NOMO-1 treated with dmso at 0.1 percent for 144 hours (cell line): ENCODE results near the gene NHERF1.

Experiments
- DNase-seq: peaks from one replicate; lab custom pipeline; 2025; ENCODE audit not compliant: unreplicated experiment; lab: John Stamatoyannopoulos, UW

NHERF1 gene

DNA sequence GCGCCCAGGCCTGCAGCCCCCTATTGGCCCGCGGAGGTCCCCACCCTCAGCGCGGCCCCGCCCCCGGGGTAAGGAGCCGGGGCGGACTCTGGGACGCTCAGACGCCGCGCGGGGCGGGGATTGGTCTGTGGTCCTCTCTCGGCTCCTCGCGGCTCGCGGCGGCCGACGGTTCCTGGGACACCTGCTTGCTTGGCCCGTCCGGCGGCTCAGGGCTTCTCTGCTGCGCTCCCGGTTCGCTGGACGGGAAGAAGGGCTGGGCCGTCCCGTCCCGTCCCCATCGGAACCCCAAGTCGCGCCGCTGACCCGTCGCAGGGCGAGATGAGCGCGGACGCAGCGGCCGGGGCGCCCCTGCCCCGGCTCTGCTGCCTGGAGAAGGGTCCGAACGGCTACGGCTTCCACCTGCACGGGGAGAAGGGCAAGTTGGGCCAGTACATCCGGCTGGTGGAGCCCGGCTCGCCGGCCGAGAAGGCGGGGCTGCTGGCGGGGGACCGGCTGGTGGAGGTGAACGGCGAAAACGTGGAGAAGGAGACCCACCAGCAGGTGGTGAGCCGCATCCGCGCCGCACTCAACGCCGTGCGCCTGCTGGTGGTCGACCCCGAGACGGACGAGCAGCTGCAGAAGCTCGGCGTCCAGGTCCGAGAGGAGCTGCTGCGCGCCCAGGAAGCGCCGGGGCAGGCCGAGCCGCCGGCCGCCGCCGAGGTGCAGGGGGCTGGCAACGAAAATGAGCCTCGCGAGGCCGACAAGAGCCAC is at the start of gene NHERF1:
TSS of gene NHERF1 (plus strand) at position 100 of the 750 bp plus-strand sequence. CDS start at position 319, 219 bp downstream.
- peak; percentile 94 for DNase-seq

DNA sequence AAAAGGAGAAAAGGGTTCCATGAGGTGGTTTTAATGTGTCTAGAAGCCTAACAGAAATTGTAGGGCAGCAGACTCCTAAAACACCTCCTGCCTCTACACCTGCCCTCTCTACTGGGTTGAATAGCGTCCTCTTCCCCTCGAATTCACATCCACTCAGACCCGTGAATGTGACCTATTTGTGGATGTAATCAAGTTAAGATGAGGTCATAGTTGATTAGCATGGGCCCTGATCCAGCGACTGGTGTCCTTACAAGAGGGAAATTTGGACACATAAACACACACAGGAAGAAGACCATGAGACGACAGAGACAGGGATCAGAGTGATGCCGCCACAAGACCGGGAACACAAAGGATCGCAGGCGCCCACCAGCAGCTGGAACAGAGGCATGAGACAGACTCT is 49.2 kb upstream of the NHERF1 start:
- no peak for DNase-seq

DNA sequence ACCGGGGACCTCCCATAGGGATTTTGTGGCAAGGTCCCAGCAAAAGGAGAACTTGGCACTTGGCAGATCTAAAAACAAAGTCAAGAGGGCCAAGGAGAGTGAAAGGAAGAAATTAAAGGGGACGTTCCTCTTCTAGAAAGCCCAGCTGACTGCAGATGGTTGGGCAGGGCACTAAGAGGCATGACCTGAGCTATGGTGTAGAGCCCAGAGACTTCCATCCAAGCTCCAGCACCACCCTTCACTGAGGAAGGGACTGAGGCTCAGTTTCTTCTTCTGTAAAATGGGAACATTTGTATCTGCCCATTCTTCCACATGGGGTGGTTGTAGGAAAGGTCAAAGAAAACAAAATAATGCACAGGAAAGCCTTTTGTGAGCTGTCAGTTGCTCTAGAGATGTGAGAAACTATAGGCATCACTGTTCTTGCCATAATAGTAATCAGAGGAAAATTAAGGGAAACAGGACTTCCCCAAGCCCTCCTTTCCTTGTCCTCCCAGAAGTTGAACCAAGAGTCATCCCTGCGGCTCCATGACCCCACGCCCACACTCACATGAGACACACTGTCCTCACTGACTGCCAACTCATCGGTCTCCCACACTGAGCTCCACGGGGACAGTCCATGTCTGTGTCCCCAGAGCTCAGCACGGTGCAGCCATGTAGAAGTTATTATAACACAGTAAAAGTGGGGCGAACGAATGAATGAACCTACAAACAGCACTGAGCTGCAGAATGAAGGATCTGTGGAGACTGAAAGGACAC is 46.1 kb upstream of the NHERF1 start:
- DNase-seq, result no peak

DNA sequence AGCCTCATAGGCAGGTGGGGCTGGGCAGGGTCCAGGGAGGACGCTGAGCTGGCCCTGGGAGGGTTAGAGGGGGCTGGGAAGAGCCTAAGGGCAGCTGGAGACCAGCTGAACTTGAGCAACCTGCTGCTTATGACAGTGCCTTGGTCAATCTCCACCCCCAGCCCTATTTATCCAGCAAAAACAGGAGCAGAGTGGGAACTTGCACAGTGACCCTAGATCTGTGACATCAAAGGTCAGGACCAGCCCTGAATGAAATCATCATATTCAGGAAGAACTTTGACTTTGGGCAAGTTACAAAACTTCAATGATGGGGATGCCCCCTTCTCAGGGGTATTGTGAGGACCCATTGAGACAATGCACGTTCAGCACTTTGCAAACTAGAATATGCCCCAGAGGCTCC is 45.1 kb upstream of the NHERF1 start:
- DNase-seq, result no peak

DNA sequence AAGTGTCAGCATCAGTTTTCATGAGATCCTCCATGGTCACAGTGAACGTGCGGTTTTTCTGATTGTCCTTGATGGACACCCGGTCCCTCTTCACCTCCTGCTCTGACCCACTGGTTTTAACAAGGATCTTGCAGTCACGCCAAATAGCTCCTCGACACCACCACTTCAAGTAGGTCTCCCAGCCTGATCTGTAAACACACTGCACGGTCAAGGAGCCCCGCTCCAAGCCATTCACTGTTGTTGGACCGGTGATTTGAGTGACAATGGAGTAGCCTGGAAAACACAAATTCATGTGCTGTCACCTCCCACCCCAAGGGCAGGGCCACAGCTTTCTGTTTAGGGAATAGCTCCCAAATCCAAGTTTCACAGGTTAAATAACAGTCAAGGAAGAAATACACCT is 43.9 kb upstream of the NHERF1 start:
- no peak for DNase-seq

DNA sequence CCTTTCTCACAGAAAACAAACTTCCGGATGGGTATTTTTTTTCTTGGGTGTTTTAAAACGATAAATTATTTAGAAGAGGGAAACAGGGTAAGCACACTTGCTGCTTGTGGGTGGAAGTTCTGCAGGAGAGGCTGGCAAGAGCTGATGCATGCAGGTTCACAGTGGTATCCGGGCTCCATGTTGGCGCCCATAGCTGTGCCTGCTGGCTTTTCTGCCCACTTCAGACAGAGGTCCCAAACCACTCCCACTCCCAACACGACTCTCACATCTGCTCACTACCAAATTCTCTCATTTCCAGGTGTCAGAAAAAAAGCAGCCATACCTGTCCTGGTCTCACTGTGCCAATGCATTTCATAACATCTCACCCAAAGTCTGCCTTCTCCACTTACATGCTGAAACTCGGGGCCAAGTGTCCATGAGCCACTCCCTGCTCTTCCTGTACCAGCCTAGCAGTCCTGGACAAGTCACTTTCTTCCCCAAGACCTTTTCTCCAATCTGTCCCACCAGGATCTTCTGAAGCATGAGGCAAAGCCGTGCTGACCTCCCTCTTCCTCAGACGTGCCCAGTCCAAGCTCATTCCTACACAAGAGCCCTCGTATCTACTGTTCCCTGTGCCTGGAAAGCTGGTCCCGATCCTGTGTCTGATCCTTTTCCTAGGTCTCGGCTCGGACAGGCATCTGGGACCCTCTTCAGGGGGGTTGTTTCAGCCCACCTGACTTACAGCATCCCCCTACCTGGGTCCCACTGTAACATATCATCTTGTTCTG is 37.2 kb upstream of the NHERF1 start:
- DNase-seq, result no peak

DNA sequence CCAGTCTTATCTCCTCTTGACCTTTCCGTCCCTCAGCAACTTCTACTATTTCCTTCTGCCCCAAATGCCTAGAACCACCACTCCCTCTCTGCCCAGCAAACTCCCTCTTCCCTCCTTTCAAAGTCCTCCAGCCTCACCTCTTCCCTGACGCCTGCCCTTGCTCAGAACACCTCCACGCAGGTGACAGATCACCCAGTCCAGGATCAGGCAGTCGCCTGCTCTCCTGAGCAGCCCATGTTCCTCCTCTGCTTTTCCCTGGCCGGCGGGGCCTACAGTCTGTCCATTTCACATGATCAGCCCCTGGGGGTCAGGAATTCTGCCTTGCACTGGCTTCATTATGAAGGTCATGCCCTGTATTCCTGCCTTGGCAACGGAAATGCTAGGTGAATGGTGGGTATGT is 36.1 kb upstream of the NHERF1 start:
- no peak for DNase-seq

DNA sequence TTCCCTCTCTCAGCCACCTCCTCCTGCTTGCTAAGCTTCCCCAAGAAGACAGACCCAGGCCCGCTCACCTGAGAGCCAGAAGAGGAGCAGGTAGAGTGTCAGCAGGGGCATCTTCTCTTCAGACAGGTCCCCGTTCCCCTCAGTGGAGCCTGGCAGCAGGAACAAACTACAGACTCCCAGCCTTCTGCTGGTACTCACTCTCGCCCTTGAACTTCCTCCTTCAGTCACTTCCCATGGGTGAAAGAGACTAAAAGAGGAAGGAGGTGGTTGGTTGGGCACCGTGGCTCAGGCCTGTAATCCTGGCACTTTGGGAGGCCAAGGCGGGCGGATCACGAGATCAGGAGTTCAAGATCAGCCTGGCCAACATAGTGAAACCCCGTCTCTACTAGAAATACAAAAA is 35.7 kb upstream of the NHERF1 start, which contains the start of gene CD300LF:
TSS of gene CD300LF (minus strand) at position 168 of the 400 bp plus-strand sequence. CDS start at position 111, 57 bp downstream.
- peak; percentile 84 for DNase-seq

DNA sequence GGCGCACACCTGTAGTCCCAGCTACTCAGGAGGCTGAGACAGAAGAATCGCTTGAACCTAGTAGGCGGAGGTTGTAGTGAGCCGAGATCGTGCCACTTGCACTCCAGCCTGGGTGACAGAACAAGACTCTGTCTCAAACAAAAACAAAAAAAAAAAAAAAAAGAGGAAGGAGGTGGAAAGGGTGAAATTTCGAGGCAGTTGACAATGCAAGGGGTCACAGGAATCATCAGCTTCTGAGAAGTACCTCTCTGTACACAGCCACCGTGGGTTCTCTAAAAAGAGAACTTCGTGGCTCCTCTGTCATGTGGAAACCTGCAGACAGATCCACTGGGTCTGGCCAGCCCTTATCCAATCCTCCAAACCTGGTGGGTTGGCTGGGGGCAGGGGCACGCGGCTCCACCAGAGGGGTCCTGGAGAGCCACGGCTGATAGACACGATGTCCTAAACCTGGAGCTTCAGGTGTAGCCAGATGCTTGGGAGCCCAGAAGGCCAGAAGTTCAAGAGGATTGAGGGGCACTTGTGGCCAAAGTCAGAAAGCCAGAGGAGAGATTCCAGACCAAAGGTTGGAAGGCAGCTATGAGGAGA is 35.2 kb upstream of the NHERF1 start:
- peak; percentile 18 for DNase-seq

DNA sequence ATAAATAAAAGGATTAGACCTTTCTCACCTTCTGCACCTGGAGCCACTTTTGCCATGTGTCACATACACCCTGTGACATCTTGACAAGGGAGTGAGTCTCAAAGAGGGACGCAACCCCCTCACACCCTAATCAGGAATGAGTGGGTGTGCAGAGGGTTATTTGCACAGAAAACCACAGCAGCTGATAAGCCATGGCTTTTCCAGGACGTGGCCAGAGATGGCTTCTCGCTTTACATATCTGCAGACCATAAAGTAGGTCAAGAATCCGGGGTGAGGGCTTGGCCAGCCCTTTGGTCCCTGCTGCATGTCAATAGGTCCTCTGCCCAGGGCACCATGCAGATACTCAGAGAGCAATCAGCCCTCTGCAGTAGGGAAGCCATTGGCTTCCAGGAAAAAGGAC is 33.3 kb upstream of the NHERF1 start:
- no peak for DNase-seq

DNA sequence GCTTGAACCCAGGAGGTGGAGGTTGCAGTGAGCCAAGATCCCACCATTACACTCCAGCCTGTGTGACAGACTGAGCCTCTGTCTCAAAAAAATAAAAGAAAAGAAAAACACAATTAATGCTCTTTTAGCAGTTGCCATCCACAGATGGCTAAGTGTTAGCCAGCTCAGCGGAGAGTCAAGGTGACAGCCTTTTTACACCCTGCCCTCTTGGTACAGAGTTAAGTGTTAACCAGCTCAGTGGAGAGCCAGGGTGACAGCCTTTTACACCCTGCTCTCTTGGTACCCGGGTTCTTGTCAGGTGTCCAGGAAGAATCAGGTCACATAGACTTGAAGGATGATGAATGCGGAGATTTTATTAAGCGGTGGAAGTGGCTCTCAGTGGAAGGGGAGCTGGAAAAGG is 27.9 kb upstream of the NHERF1 start:
- no peak for DNase-seq

DNA sequence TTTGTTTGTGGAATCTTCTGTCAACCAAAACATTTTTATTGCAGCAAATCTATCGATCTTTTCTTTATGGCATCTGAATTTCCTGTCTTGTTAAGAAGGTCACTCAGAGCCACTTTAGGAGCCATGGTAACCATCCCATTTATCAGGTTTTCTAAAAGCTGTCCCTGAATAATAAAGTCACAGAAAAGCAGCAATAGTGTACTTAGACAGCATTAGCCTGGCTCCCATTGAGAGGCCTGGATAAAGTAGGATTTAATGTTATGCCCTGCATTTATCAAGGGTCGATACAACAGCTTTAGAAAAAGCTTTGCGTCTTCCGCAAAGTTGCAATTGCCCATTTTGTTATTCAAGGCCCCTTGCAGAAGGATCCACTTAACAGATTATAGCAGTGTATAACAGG is 25.6 kb upstream of the NHERF1 start:
- no peak for DNase-seq

DNA sequence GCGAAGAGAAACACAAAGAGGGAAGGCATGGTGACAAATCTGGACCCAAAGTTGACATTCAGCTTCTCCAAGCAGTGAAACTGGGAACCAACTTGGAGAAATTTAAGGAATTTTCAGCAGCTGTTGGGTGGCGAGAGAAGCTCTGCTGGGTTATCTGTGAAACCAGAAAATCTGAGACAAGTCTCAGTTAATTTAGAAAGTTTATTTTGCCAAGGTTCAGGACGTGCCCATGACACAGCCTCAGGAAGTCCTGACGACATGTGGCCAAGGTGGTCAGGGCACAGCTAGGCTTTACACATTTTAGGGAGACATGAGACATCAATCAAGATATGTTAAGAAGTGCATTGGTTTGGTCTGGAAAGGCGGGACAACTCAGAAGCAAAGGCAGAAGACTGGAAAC is 24.5 kb upstream of the NHERF1 start:
- DNase-seq, result no peak

DNA sequence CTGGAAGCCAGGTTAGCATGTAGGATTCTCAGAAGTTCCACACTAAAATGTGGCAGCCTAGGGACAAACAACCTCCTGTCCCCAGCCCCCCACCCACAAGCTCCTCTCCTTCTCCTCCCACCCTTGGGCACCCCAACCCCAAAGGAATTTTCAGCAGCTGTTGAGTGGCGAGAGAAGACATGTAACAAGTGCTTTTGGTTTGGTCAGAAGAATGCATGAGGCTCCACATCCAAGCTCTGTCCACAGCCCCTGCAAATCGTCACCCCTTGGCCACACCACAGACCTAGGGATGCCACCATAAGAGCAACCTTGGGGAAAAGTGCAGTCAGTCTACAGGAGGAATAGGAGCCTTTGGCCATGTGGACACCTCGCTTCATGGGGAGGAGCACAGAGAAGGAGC is 23.3 kb upstream of the NHERF1 start:
- no peak for DNase-seq

DNA sequence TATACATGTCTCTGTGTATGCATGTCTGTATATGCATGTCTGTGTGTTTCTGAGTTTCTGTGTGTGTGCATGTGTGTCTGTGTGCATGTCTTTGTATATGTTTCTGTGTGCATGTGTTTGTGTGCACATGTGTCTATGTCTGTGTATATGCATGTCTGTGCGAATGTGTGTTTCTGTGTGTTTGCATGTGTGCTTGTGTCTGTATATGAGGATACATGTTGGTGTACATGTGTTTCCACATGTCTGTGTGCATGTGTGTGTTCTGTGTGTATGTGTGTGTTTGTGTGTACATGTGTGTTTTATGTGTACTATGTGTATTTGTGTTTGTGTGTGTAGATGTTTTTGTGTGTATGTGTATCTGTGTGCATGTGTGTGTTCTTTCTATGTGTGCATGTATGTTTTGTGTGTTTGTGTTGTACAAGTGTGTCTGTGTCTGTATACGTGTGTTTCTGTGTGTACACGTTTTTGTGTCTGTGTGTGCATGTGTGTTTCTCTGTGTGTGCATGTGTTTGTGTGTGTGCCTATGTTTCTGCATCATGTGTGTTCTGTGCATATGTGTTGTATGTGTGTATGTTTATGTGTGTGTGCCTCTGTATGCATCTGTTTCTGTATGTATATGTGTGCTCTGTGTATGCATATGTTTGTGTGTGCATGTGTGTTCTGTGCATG is 20.3 kb upstream of the NHERF1 start:
- DNase-seq, result no peak

DNA sequence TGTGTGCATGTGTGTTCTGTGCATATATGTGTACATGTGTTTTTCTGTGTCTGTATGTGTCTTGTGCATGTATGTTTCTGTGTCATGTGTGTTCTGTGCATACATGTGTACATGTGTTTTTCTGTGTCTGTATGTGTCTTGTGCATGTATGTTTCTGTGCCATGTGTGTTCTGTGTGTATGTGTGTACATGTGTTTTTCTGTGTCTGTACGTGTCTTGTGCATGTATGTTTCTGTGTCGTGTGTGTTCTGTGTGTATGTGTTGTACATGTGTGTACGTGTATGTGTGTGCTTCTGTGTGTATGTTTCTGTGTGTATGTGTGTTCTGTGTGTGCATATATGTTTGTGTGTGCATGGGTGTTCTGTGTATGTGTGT is 19.7 kb upstream of the NHERF1 start:
- DNase-seq, result no peak

DNA sequence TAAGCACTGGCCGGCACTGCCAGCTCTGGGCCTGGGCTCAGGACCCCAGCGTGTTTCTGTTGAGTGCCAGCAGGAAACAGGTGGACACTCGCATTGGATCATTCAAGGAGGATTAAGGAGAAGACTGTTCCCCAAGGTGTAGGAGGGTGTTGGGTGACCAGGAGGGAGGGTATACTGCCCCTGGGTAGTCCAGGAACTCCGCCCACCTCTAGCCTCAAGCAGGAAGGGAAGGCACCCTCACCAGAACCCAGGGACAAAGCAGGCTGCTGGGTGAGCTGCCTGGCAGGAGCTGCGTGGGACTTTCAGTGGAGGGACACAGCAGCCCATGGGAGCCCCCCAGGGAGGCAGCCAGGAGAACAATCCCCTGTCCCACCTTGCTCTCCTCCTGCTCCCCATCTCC is 19.1 kb upstream of the NHERF1 start:
- no peak for DNase-seq

DNA sequence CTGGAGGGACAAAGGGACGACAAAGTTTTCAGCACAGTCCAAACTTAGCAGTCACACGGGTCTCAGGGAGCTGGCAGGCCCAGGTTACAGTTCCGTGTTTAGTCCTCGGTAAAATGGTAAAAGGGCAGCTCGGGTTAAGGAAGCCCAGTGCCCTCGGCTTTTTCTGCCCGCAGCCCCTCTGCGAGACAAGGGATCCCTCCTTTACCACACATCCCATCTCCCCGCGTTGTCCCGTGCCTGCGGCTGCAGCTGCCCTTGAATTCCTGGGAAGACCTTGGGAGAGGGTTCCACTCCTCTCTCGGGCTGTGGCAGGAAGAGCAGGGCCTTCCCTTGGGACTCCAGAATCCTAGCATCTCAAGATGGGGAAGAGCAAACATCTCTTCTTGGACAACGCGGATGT is 18.6 kb upstream of the NHERF1 start:
- DNase-seq, result no peak

DNA sequence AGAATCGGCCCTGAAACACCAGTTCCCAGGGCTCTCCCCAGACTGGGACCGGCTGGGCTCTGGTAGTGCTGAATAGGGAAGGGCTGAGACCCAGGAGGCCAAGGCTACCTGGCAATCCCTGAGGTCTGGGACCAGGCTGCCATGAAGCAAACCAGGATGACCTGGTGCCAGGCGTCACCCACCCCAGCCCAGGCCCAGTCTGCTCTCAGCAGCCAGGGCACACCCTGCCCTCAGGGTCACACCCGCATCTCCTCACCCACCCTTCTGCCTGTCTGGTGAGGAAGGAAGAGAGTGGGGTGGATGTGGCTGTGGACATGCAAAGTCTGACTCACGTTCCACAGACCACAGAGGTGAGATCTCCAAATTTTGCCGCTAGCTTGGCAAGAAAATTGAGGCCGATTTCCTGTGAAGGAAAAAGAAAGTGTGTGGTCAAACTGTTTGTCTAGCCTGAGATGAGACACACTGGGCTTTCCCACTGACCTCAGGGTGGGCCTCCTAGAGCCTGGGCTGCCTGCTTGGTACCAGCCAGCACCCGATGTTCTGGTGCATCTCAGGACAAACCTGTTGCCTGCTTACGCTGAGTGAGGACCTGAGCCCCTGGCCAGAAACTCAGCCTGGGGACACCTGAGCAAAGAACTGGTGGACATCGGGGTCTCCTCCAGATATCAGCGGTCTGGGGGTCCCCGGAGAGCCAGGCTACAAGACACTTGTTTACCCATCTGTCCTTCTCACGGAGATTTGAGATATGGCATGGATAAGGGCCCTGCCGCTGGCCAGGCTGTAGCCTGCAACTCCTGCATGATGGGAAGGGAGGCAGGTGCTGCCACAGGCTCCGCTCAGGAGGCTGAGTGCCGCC is 17.7 kb upstream of the NHERF1 start:
- DNase-seq, result peak; percentile 37

DNA sequence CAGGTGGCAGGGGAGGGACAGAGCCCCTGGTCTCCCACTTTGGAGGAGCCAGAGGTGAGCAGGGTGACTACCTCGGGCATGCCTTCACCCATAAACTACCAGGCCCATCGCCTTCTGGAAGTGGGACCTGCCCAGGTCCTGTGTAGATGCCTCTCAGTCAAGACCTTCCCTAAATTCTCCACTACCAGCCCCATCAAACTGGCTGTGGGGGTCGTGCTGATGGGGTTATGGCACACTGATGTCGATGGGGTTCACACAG is 17.2 kb upstream of the NHERF1 start:
- DNase-seq, result no peak
